Smooth muscle cell of the pulmonary artery (primary cell): ENCODE results near the gene VPS37B. TPM values are rescaled to one million over a fixed set of nuclear protein-coding genes. Genes with fewer than 3 reads are reported as not detected.

ENCODE experiments used
- total RNA-seq: library from RNA; depleted of rRNA; stranded (reverse); fragments of >200 nt; gene quantifications from 2 replicates; pipeline ENCODE4 v1.2.3, GENCODE V29; 2014

VPS37B gene
- 11.0 and 17.6 TPM in 2 replicates for total RNA-seq

DNA sequence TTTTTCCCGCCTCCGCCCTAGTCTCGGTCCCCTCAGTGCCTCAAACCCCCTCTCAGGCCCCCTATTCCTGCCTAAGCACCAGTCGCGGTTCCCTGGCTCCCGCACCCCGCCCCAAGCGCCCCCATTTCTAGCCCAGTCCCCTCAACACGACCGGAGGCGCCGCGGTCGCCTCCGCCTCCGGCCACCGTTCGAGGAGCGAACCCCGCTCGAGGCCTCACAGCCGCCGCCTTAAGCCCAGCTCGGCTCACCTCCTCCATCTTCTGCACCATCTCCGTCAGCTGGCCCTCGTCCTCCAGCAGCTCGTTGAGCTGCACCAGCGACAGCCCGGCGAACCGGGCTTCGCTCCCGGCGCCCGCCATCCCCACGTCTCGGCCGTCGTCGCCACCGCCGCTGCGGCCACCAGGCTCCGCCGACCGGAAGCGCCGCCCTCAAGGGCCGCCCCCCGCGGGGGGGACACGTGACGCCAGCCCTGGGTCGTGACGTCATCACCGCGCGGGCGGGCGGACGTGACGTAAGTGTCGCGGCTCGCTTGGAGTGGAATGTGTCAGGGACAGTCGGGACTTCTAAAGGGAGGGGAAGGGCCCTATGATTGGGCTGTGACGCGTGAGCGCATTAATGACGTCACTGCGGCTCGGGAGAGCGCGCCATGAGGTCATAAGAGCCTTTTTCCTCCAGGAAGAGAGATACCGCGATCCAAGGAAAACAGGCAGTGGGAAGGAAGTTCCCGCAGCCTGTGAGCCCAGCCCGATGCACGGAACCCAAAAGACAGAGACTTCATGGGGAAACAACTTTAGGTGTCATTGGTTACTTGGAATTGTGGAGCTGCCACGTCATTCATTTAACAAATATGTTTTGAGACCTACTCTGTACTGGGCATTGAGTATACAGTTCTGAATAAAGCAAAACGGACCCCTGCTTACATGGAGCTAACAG lies at the start of gene VPS37B:
TSS of gene VPS37B (minus strand) at position 421 of the 933 bp plus-strand sequence. CDS start at position 359, 62 bp downstream.

GRCh38 chr12:122834921-122835749 lies 60.8 kb downstream of the VPS37B start, which contains the start of gene HIP1R:
HIP1R (plus strand) TSS chr12:122835457; CDS start chr12:122835551, 94 bp downstream.

Other genes starting within 250 kb of the VPS37B start
- not detected in 2 replicates for gene HCAR2, start 192.8 kb downstream of the VPS37B start, total RNA-seq
- not detected in 2 replicates for gene HCAR3, start 179.3 kb downstream of the VPS37B start, total RNA-seq
- 0.17 and 0.85 TPM in 2 replicates for gene HCAR1, start 165.3 kb downstream of the VPS37B start, total RNA-seq
- gene DENR, start 143.3 kb downstream of the VPS37B start, total RNA-seq: 26.3 and 28.7 TPM in 2 replicates
- 0.40 and 0.65 TPM in 2 replicates for gene CCDC62, start 121.6 kb downstream of the VPS37B start, total RNA-seq
- gene HIP1R, start 60.7 kb downstream of the VPS37B start, total RNA-seq: 8.7 and 17.1 TPM in 2 replicates
- gene ABCB9, start 70.3 kb upstream of the VPS37B start, total RNA-seq: 15.1 and 16.4 TPM in 2 replicates
- gene OGFOD2, start 79.1 kb upstream of the VPS37B start, total RNA-seq: 8.7 and 12.4 TPM in 2 replicates
- gene ARL6IP4, start 84.6 kb upstream of the VPS37B start, total RNA-seq: 97.6 and 98.4 TPM in 2 replicates